Activated CD4-positive, alpha-beta T cell treated with anti-CD3 and anti-CD28 coated beads, Interleukin-2, amount 10 ng/mL, durations not matched to agents 24 days and 14 days (primary cell): ENCODE measurements around the gene ACTR3. TPM values are rescaled to one million over a fixed set of nuclear protein-coding genes. Genes with fewer than 3 reads are reported as not detected.

Experiments used
- DNase-seq: peaks from one replicate; pipeline ENCODE4 v3.0.0; 2022
- H3K27ac Mint-ChIP-seq: one replicate; pipeline ENCODE4 v1.8.0; 2022; ENCODE audit warnings: mild to moderate bottlenecking, mixed read lengths
- H3K27me3 Mint-ChIP-seq: one replicate; pipeline ENCODE4 v1.8.0; 2022; ENCODE audit warnings: mixed read lengths
- H3K36me3 Mint-ChIP-seq: one replicate; pipeline ENCODE4 v1.8.0; 2022; ENCODE audit warnings: low read depth, mild to moderate bottlenecking, mixed read lengths
- H3K4me1 Mint-ChIP-seq: one replicate; pipeline ENCODE4 v1.8.0; 2021; ENCODE audit warnings: mixed read lengths
- H3K4me3 Mint-ChIP-seq: one replicate; pipeline ENCODE4 v1.8.0; 2022; ENCODE audit warnings: mild to moderate bottlenecking, moderate library complexity, mixed read lengths
- H3K9me3 Mint-ChIP-seq: one replicate; pipeline ENCODE4 v1.8.0; 2021; ENCODE audit warnings: mixed read lengths
- intact Hi-C: fragments of 100-400 bp; cut with micrococcal nuclease; formaldehyde crosslinking; loops from one replicate; pipeline ENCODE4 v1.15.1; 2023
- total RNA-seq: library from RNA; stranded (reverse); gene quantifications from 2 replicates; pipeline ENCODE4 v1.2.3, GENCODE V29; 2022

The ACTR3 gene
- total RNA-seq, 1 donor from 2014 or later: 460 TPM

GRCh38 chr2:113973810-113974209 lies 83.9 kb downstream of the ACTR3 start:
- intact Hi-C loops: no loop called here
- Mint-ChIP-seq H3K27me3 (no peaks in the 10 kb centered on the region), H3K4me1 (peaks cover 15% of the 10 kb centered on the region), H3K36me3 (peaks cover 19% of the 10 kb centered on the region), H3K4me3 (no peak overlapping the region), H3K9me3 (no peaks in the 10 kb centered on the region), H3K27ac (no peak overlapping the region)
- DNase-seq: no peak

GRCh38 chr2:113974727-113975126 lies 84.8 kb downstream of the ACTR3 start:
- peaks cover 15% of the 10 kb centered on the region for H3K4me1 Mint-ChIP-seq
- no peaks in the 10 kb centered on the region for H3K27me3 Mint-ChIP-seq
- no peak overlapping the region for H3K27ac Mint-ChIP-seq
- H3K4me3 Mint-ChIP-seq: no peak overlapping the region
- no peaks in the 10 kb centered on the region for H3K9me3 Mint-ChIP-seq
- peaks cover 22% of the 10 kb centered on the region for H3K36me3 Mint-ChIP-seq
- intact Hi-C loops: loop anchor here (5.0 kb wide), 1 partner anchor 217 kb away; the partner anchor contains the start of gene SLC35F5
- no peak for DNase-seq

- peak; percentile 56 for DNase-seq
- no peak overlapping the region for H3K4me3 Mint-ChIP-seq
- peaks cover 23% of the 10 kb centered on the region for H3K36me3 Mint-ChIP-seq
- H3K27me3 Mint-ChIP-seq: no peaks in the 10 kb centered on the region
- no peaks in the 10 kb centered on the region for H3K9me3 Mint-ChIP-seq
- intact Hi-C loops: loop anchor here (5.0 kb wide), 1 partner anchor 219 kb away; the partner anchor contains the start of gene SLC35F5
- peaks cover 15% of the 10 kb centered on the region for H3K4me1 Mint-ChIP-seq
- H3K27ac Mint-ChIP-seq: peak overlapping the region; percentile 69
Observed at GRCh38 chr2:113976277-113976928, 86.5 kb downstream of the ACTR3 start.

GRCh38 chr2:113977060-113977659 lies 87.3 kb downstream of the ACTR3 start:
- peaks cover 15% of the 10 kb centered on the region for H3K4me1 Mint-ChIP-seq
- intact Hi-C loops: loop anchor here (5.0 kb wide), 1 partner anchor 220 kb away; the partner anchor contains the start of gene SLC35F5
- H3K27ac Mint-ChIP-seq: no peak overlapping the region
- peaks cover 22% of the 10 kb centered on the region for H3K36me3 Mint-ChIP-seq
- H3K27me3 Mint-ChIP-seq: no peaks in the 10 kb centered on the region
- H3K4me3 Mint-ChIP-seq: no peak overlapping the region
- DNase-seq: peak; percentile 57
- no peaks in the 10 kb centered on the region for H3K9me3 Mint-ChIP-seq

GRCh38 chr2:113977660-113978523 lies 88.0 kb downstream of the ACTR3 start:
- Mint-ChIP-seq H3K27ac (peak overlapping the region; percentile 35), H3K27me3 (no peaks in the 10 kb centered on the region), H3K4me3 (no peak overlapping the region), H3K4me1 (peaks cover 11% of the 10 kb centered on the region), H3K9me3 (no peaks in the 10 kb centered on the region), H3K36me3 (peaks cover 18% of the 10 kb centered on the region)
- peak; percentile 52 for DNase-seq
- intact Hi-C loops: loop anchor here (2.0 to 5.0 kb wide), 2 partner anchors 87 to 221 kb away; partner anchors contain the start of genes ACTR3 and SLC35F5

GRCh38 chr2:113978524-113979190 lies 88.8 kb downstream of the ACTR3 start:
- no peaks in the 10 kb centered on the region for H3K9me3 Mint-ChIP-seq

GRCh38 chr2:113979191-113980128 lies 89.6 kb downstream of the ACTR3 start:
- Mint-ChIP-seq H3K27ac (no peak overlapping the region), H3K9me3 (no peaks in the 10 kb centered on the region), H3K36me3 (peaks cover 18% of the 10 kb centered on the region), H3K27me3 (no peaks in the 10 kb centered on the region), H3K4me3 (no peak overlapping the region), H3K4me1 (peaks cover 11% of the 10 kb centered on the region)
- intact Hi-C loops: loop anchor here (2.0 to 5.0 kb wide), 2 partner anchors 89 to 222 kb away; partner anchors contain the start of genes ACTR3 and SLC35F5
- DNase-seq: peak; percentile 89

More at GRCh38 chr2:113978524-113979190, 88.8 kb downstream of the ACTR3 start:
- Mint-ChIP-seq H3K36me3 (peaks cover 18% of the 10 kb centered on the region), H3K4me1 (peaks cover 11% of the 10 kb centered on the region), H3K4me3 (no peak overlapping the region), H3K27me3 (no peaks in the 10 kb centered on the region), H3K27ac (no peak overlapping the region)
- DNase-seq: no peak
- intact Hi-C loops: loop anchor here (2.0 to 5.0 kb wide), 2 partner anchors 88 to 221 kb away; partner anchors contain the start of genes ACTR3 and SLC35F5

GRCh38 chr2:113980946-113981345 lies 91.1 kb downstream of the ACTR3 start:
- Mint-ChIP-seq H3K9me3 (no peaks in the 10 kb centered on the region), H3K4me1 (peaks cover 11% of the 10 kb centered on the region), H3K36me3 (peaks cover 14% of the 10 kb centered on the region), H3K27ac (no peak overlapping the region), H3K4me3 (no peak overlapping the region), H3K27me3 (no peaks in the 10 kb centered on the region)
- no peak for DNase-seq
- intact Hi-C loops: no loop called here

GRCh38 chr2:113981404-113982134 lies 91.7 kb downstream of the ACTR3 start:
- DNase-seq: no peak
- peaks cover 14% of the 10 kb centered on the region for H3K36me3 Mint-ChIP-seq
- H3K9me3 Mint-ChIP-seq: no peaks in the 10 kb centered on the region
- H3K27me3 Mint-ChIP-seq: no peaks in the 10 kb centered on the region
- H3K4me1 Mint-ChIP-seq: peaks cover 9% of the 10 kb centered on the region
- H3K27ac Mint-ChIP-seq: no peak overlapping the region
- no peak overlapping the region for H3K4me3 Mint-ChIP-seq
- intact Hi-C loops: no loop called here

- intact Hi-C loops: no loop called here
- H3K9me3 Mint-ChIP-seq: no peaks in the 10 kb centered on the region
- H3K4me3 Mint-ChIP-seq: no peak overlapping the region
- peaks cover 8% of the 10 kb centered on the region for H3K36me3 Mint-ChIP-seq
- no peaks in the 10 kb centered on the region for H3K4me1 Mint-ChIP-seq
- H3K27me3 Mint-ChIP-seq: no peaks in the 10 kb centered on the region
- H3K27ac Mint-ChIP-seq: no peak overlapping the region
- DNase-seq: no peak
Observed at GRCh38 chr2:113985554-113986397, 95.9 kb downstream of the ACTR3 start.

- H3K9me3 Mint-ChIP-seq: no peaks in the 10 kb centered on the region
- intact Hi-C loops: no loop called here
- no peak overlapping the region for H3K4me3 Mint-ChIP-seq
Observed at GRCh38 chr2:113986762-113987290, 96.9 kb downstream of the ACTR3 start.

More at GRCh38 chr2:113986762-113987290, 96.9 kb downstream of the ACTR3 start:
- H3K27me3 Mint-ChIP-seq: no peaks in the 10 kb centered on the region
- DNase-seq: no peak
- no peak overlapping the region for H3K27ac Mint-ChIP-seq
- peaks cover 4% of the 10 kb centered on the region for H3K36me3 Mint-ChIP-seq
- no peaks in the 10 kb centered on the region for H3K4me1 Mint-ChIP-seq
